ENCODE measurements around the gene ZNF415.
"Not testable (repeated sequence)": the region's sequence is repeated elsewhere in the genome, so short reads cannot be mapped to it uniquely, and the experiment has no call there.

ZNF415 gene

GRCh38 chr19:53140351-53140750 lies 7.6 kb upstream of the ZNF415 start:
- no peak overlapping the region for H3K4me3 ChIP-seq (ENCODE audit: low read depth, low read length)
- TF ChIP-seq CTCF (IDR thresholded peaks at IDR 0.05; ENCODE audit: low read depth, low read length, missing control alignments), result no peak
- H3K36me3 ChIP-seq (replicated peaks), result peaks cover 39% of the 10 kb centered on the region
- in situ Hi-C loops (cut with HindIII; ENCODE audit: low pct_ligation_motif_present, low sequenced_read_pairs), result no loop called here
- no peak overlapping the region for H3K27ac ChIP-seq
- DNase-seq, result no peak
- H3K27me3 ChIP-seq (replicated peaks), result no peaks in the 10 kb centered on the region

- H3K27me3 ChIP-seq (replicated peaks), result no peaks in the 10 kb centered on the region
- no peak for TF ChIP-seq CTCF (IDR thresholded peaks at IDR 0.05; ENCODE audit: low read depth, low read length, missing control alignments)
- no peak overlapping the region for H3K4me3 ChIP-seq (ENCODE audit: low read depth, low read length)
- in situ Hi-C loops (cut with HindIII; ENCODE audit: low pct_ligation_motif_present, low sequenced_read_pairs), result no loop called here
- DNase-seq, result no peak
- H3K36me3 ChIP-seq (replicated peaks), result peaks cover 9% of the 10 kb centered on the region
- no peak overlapping the region for H3K27ac ChIP-seq
Observed at GRCh38 chr19:53136432-53136831, 3.7 kb upstream of the ZNF415 start.

- TF ChIP-seq CTCF (IDR thresholded peaks at IDR 0.05; ENCODE audit: low read depth, low read length, missing control alignments), result no peak
- in situ Hi-C loops (cut with HindIII; ENCODE audit: low pct_ligation_motif_present, low sequenced_read_pairs), result no loop called here
- no peaks in the 10 kb centered on the region for H3K36me3 ChIP-seq (replicated peaks)
- H3K4me3 ChIP-seq (ENCODE audit: low read depth, low read length), result no peak overlapping the region
- no peaks in the 10 kb centered on the region for H3K27me3 ChIP-seq (replicated peaks)
- no peak overlapping the region for H3K27ac ChIP-seq
- DNase-seq, result no peak
Observed at GRCh38 chr19:53131727-53132126, 983 bp downstream of the ZNF415 start.

GRCh38 chr19:53131085-53131590 lies 1.6 kb downstream of the ZNF415 start:
- no peaks in the 10 kb centered on the region for H3K36me3 ChIP-seq (replicated peaks)
- no peak for TF ChIP-seq CTCF (IDR thresholded peaks at IDR 0.05; ENCODE audit: low read depth, low read length, missing control alignments)
- H3K27me3 ChIP-seq (replicated peaks), result no peaks in the 10 kb centered on the region
- in situ Hi-C loops (cut with HindIII; ENCODE audit: low pct_ligation_motif_present, low sequenced_read_pairs), result no loop called here
- H3K27ac ChIP-seq, result no peak overlapping the region
- no peak for DNase-seq
- no peak overlapping the region for H3K4me3 ChIP-seq (ENCODE audit: low read depth, low read length)

GRCh38 chr19:53130506-53130905 lies 2.2 kb downstream of the ZNF415 start:
- Histone ChIP-seq H3K27me3 (replicated peaks) (no peaks in the 10 kb centered on the region), H3K27ac (no peak overlapping the region), H3K36me3 (replicated peaks) (no peaks in the 10 kb centered on the region), H3K4me3 (ENCODE audit: low read depth, low read length) (no peak overlapping the region)
- no peak for TF ChIP-seq CTCF (IDR thresholded peaks at IDR 0.05; ENCODE audit: low read depth, low read length, missing control alignments)
- no peak for DNase-seq
- in situ Hi-C loops (cut with HindIII; ENCODE audit: low pct_ligation_motif_present, low sequenced_read_pairs), result no loop called here

- H3K4me3 ChIP-seq (ENCODE audit: low read depth, low read length); H3K27me3 ChIP-seq (replicated peaks); in situ Hi-C loops (cut with HindIII; ENCODE audit: low pct_ligation_motif_present, low sequenced_read_pairs); DNase-seq; H3K36me3 ChIP-seq (replicated peaks); H3K27ac ChIP-seq: not testable (repeated sequence)
Observed at GRCh38 chr19:53126733-53127526, 5.8 kb downstream of the ZNF415 start.
